Measurements from ENCODE around the gene ZNF385D. TPM values are rescaled to one million over a fixed set of nuclear protein-coding genes. Genes with fewer than 3 reads are reported as not detected.

Gene ZNF385D
- total RNA-seq, 2 donors from 2014 or later = not detected

- no peaks in the 10 kb centered on the region for H3K36me3 Mint-ChIP-seq (ENCODE audit: insufficient read depth in 2 of 2)
- no peaks in the 10 kb centered on the region for H3K27me3 Mint-ChIP-seq (ENCODE audit: low read depth)
- no peaks in the 10 kb centered on the region for H3K4me1 Mint-ChIP-seq (ENCODE audit: low read depth)
- no peak overlapping the region for H3K27ac Mint-ChIP-seq
- no peak for ATAC-seq (replicated peaks in 1 of 2)
- no peak overlapping the region for H3K4me3 Mint-ChIP-seq
- peaks cover 3 to 5% of the 10 kb centered on the region in 2 donors for H3K9me3 Mint-ChIP-seq
- DNase-seq = no peak
Observed at GRCh38 chr3:21464746-21465145, 286.3 kb downstream of the ZNF385D start.

GRCh38 chr3:21463319-21463718 is 287.7 kb downstream of the ZNF385D start:
- no peaks in the 10 kb centered on the region for H3K36me3 Mint-ChIP-seq (ENCODE audit: insufficient read depth in 2 of 2)
- no peaks in the 10 kb centered on the region for H3K4me1 Mint-ChIP-seq (ENCODE audit: low read depth)
- H3K27me3 Mint-ChIP-seq (ENCODE audit: low read depth) = no peaks in the 10 kb centered on the region
- no peak for ATAC-seq (replicated peaks in 1 of 2)
- H3K9me3 Mint-ChIP-seq = peaks cover 3 to 5% of the 10 kb centered on the region in 2 donors
- no peak for DNase-seq
- no peak overlapping the region for H3K4me3 Mint-ChIP-seq
- no peak overlapping the region for H3K27ac Mint-ChIP-seq

GRCh38 chr3:21462141-21462540 is 288.9 kb downstream of the ZNF385D start:
- Mint-ChIP-seq H3K27ac (no peak overlapping the region), H3K4me1 (ENCODE audit: low read depth) (no peaks in the 10 kb centered on the region), H3K4me3 (no peak overlapping the region), H3K27me3 (ENCODE audit: low read depth) (no peaks in the 10 kb centered on the region), H3K36me3 (ENCODE audit: insufficient read depth in 2 of 2) (peaks cover 0 to under 1% of the 10 kb centered on the region in 2 donors), H3K9me3 (peaks cover 3 to 6% of the 10 kb centered on the region in 2 donors)
- ATAC-seq (replicated peaks in 1 of 2) (no peak), DNase-seq (no peak)

- peaks cover 2% of the 10 kb centered on the region in 2 donors for H3K36me3 Mint-ChIP-seq (ENCODE audit: insufficient read depth in 2 of 2)
- DNase-seq (no peak), ATAC-seq (replicated peaks in 1 of 2) (no peak)
- H3K4me1 Mint-ChIP-seq (ENCODE audit: low read depth) = no peaks in the 10 kb centered on the region
- H3K27me3 Mint-ChIP-seq (ENCODE audit: low read depth) = no peaks in the 10 kb centered on the region
- no peak overlapping the region for H3K27ac Mint-ChIP-seq
- H3K4me3 Mint-ChIP-seq = no peak overlapping the region
- H3K9me3 Mint-ChIP-seq = peaks cover 2 to 6% of the 10 kb centered on the region in 2 donors
Observed at GRCh38 chr3:21457084-21457483, 293.9 kb downstream of the ZNF385D start.

GRCh38 chr3:21449738-21450137 is 301.3 kb downstream of the ZNF385D start:
- no peaks in the 10 kb centered on the region for H3K36me3 Mint-ChIP-seq (ENCODE audit: insufficient read depth in 2 of 2)
- H3K4me1 Mint-ChIP-seq (ENCODE audit: low read depth) = no peaks in the 10 kb centered on the region
- peaks cover 2 to 7% of the 10 kb centered on the region in 2 donors for H3K9me3 Mint-ChIP-seq
- no peak for DNase-seq
- H3K27me3 Mint-ChIP-seq (ENCODE audit: low read depth) = no peaks in the 10 kb centered on the region
- no peak overlapping the region for H3K27ac Mint-ChIP-seq
- no peak for ATAC-seq (replicated peaks in 1 of 2)
- no peak overlapping the region for H3K4me3 Mint-ChIP-seq

- H3K4me1 Mint-ChIP-seq (ENCODE audit: low read depth) = no peaks in the 10 kb centered on the region
Observed at GRCh38 chr3:21447476-21448151, 303.4 kb downstream of the ZNF385D start.

GRCh38 chr3:21446945-21447475 is 304.0 kb downstream of the ZNF385D start:
- no peaks in the 10 kb centered on the region for H3K4me1 Mint-ChIP-seq (ENCODE audit: low read depth)
- no peak overlapping the region for H3K27ac Mint-ChIP-seq
- H3K9me3 Mint-ChIP-seq = peaks cover 2 to 6% of the 10 kb centered on the region in 2 donors
- no peak overlapping the region for H3K4me3 Mint-ChIP-seq
- H3K36me3 Mint-ChIP-seq (ENCODE audit: insufficient read depth in 2 of 2) = no peaks in the 10 kb centered on the region
- H3K27me3 Mint-ChIP-seq (ENCODE audit: low read depth) = no peaks in the 10 kb centered on the region
- ATAC-seq (replicated peaks in 1 of 2) (no peak), DNase-seq (no peak)

More at GRCh38 chr3:21447476-21448151, 303.4 kb downstream of the ZNF385D start:
- H3K27me3 Mint-ChIP-seq (ENCODE audit: low read depth) = no peaks in the 10 kb centered on the region
- H3K4me3 Mint-ChIP-seq = no peak overlapping the region
- H3K36me3 Mint-ChIP-seq (ENCODE audit: insufficient read depth in 2 of 2) = no peaks in the 10 kb centered on the region
- ATAC-seq (replicated peaks in 1 of 2) = no peak
- no peak for DNase-seq
- H3K9me3 Mint-ChIP-seq = peaks cover 2 to 6% of the 10 kb centered on the region in 2 donors
- H3K27ac Mint-ChIP-seq = no peak overlapping the region

- ATAC-seq (replicated peaks in 1 of 2) = no peak
- no peak overlapping the region for H3K4me3 Mint-ChIP-seq
- H3K27me3 Mint-ChIP-seq (ENCODE audit: low read depth) = no peaks in the 10 kb centered on the region
- peaks cover 2 to 6% of the 10 kb centered on the region in 2 donors for H3K9me3 Mint-ChIP-seq
- H3K36me3 Mint-ChIP-seq (ENCODE audit: insufficient read depth in 2 of 2) = no peaks in the 10 kb centered on the region
- H3K27ac Mint-ChIP-seq = no peak overlapping the region
- H3K4me1 Mint-ChIP-seq (ENCODE audit: low read depth) = no peaks in the 10 kb centered on the region
- no peak for DNase-seq
Observed at GRCh38 chr3:21446027-21446426, 305.0 kb downstream of the ZNF385D start.

GRCh38 chr3:21441821-21442220 is 309.2 kb downstream of the ZNF385D start:
- no peaks in the 10 kb centered on the region for H3K36me3 Mint-ChIP-seq (ENCODE audit: insufficient read depth in 2 of 2)
- H3K27ac Mint-ChIP-seq = no peak overlapping the region
- H3K4me1 Mint-ChIP-seq (ENCODE audit: low read depth) = no peaks in the 10 kb centered on the region
- H3K27me3 Mint-ChIP-seq (ENCODE audit: low read depth) = no peaks in the 10 kb centered on the region
- H3K9me3 Mint-ChIP-seq = peaks cover 0 to 8% of the 10 kb centered on the region in 2 donors
- H3K4me3 Mint-ChIP-seq = no peak overlapping the region
- no peak for ATAC-seq (replicated peaks in 1 of 2)
- no peak for DNase-seq

GRCh38 chr3:21436835-21437234 is 314.2 kb downstream of the ZNF385D start:
- ATAC-seq (replicated peaks in 1 of 2) = no peak
- H3K36me3 Mint-ChIP-seq (ENCODE audit: insufficient read depth in 2 of 2) = no peaks in the 10 kb centered on the region

GRCh38 chr3:21435871-21436270 is 315.1 kb downstream of the ZNF385D start:
- no peaks in the 10 kb centered on the region for H3K27me3 Mint-ChIP-seq (ENCODE audit: low read depth)
- no peaks in the 10 kb centered on the region for H3K4me1 Mint-ChIP-seq (ENCODE audit: low read depth)
- no peak overlapping the region for H3K4me3 Mint-ChIP-seq
- H3K27ac Mint-ChIP-seq = no peak overlapping the region
- DNase-seq (no peak), ATAC-seq (replicated peaks in 1 of 2) (no peak)
- H3K9me3 Mint-ChIP-seq = peaks cover 5 to 9% of the 10 kb centered on the region in 2 donors
- H3K36me3 Mint-ChIP-seq (ENCODE audit: insufficient read depth in 2 of 2) = no peaks in the 10 kb centered on the region

More at GRCh38 chr3:21436835-21437234, 314.2 kb downstream of the ZNF385D start:
- H3K27ac Mint-ChIP-seq = no peak overlapping the region
- H3K4me1 Mint-ChIP-seq (ENCODE audit: low read depth) = no peaks in the 10 kb centered on the region
- H3K9me3 Mint-ChIP-seq = peaks cover 5 to 9% of the 10 kb centered on the region in 2 donors
- DNase-seq = no peak
- no peak overlapping the region for H3K4me3 Mint-ChIP-seq
- H3K27me3 Mint-ChIP-seq (ENCODE audit: low read depth) = no peaks in the 10 kb centered on the region

GRCh38 chr3:21434310-21434709 is 316.7 kb downstream of the ZNF385D start:
- H3K36me3 Mint-ChIP-seq (ENCODE audit: insufficient read depth in 2 of 2) = no peaks in the 10 kb centered on the region
- DNase-seq = no peak
- no peaks in the 10 kb centered on the region for H3K27me3 Mint-ChIP-seq (ENCODE audit: low read depth)
- no peak overlapping the region for H3K27ac Mint-ChIP-seq
- no peaks in the 10 kb centered on the region for H3K4me1 Mint-ChIP-seq (ENCODE audit: low read depth)
- H3K4me3 Mint-ChIP-seq = no peak overlapping the region
- no peak for ATAC-seq (replicated peaks in 1 of 2)
- H3K9me3 Mint-ChIP-seq = peaks cover 5 to 7% of the 10 kb centered on the region in 2 donors

GRCh38 chr3:21433751-21434150 is 317.3 kb downstream of the ZNF385D start:
- peaks cover 5 to 7% of the 10 kb centered on the region in 2 donors for H3K9me3 Mint-ChIP-seq
- no peak overlapping the region for H3K27ac Mint-ChIP-seq
- no peak for DNase-seq
- H3K36me3 Mint-ChIP-seq (ENCODE audit: insufficient read depth in 2 of 2) = no peaks in the 10 kb centered on the region
- no peak overlapping the region for H3K4me3 Mint-ChIP-seq
- ATAC-seq (replicated peaks in 1 of 2) = no peak
- H3K4me1 Mint-ChIP-seq (ENCODE audit: low read depth) = no peaks in the 10 kb centered on the region
- no peaks in the 10 kb centered on the region for H3K27me3 Mint-ChIP-seq (ENCODE audit: low read depth)

- no peaks in the 10 kb centered on the region for H3K36me3 Mint-ChIP-seq (ENCODE audit: insufficient read depth in 2 of 2)
- H3K27me3 Mint-ChIP-seq (ENCODE audit: low read depth) = no peaks in the 10 kb centered on the region
- H3K4me1 Mint-ChIP-seq (ENCODE audit: low read depth) = no peaks in the 10 kb centered on the region
- H3K9me3 Mint-ChIP-seq = no peaks in the 10 kb centered on the region
- no peak overlapping the region for H3K4me3 Mint-ChIP-seq
- no peak overlapping the region for H3K27ac Mint-ChIP-seq
- ATAC-seq (replicated peaks in 1 of 2) (no peak), DNase-seq (no peak)
Observed at GRCh38 chr3:21426920-21427319, 324.1 kb downstream of the ZNF385D start.
